ENCODE results near the gene NPTX1.

DNA sequence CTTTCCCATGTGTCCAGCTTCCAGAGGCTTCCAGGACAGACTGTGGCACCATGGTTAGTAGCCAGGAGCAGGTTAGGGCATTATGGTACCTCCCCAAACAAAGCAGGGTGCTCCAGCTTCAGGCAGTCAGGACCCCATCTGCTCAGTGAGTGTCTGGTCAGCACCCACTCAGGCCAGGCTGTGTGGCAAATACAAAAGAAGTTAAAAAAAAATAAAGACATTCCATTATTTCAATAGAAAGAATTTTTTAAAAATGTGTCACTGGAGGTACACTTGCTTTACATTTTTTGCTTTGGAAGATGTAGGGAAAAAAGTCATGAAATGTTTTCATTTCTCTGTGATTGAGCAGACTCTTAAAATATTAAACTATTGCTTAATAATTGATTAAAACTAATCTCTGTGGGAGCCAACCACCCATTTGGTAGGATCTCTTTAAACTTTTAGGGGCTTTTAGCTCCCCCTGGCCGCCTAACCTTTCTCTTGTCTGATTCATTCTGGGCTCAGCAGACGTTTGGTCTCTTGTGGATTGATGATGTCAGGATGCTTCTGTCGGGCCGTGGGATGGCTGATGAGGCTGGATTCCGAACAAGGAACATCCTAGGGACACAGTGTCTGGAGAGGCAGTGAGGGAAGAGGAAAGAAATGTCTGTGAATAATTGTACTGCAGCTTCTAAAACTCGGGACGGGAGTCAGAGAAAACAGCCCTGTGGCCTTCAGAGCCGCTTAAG, 28.4 kb upstream of the NPTX1 start:
- TF ChIP-seq, protein P1, sequence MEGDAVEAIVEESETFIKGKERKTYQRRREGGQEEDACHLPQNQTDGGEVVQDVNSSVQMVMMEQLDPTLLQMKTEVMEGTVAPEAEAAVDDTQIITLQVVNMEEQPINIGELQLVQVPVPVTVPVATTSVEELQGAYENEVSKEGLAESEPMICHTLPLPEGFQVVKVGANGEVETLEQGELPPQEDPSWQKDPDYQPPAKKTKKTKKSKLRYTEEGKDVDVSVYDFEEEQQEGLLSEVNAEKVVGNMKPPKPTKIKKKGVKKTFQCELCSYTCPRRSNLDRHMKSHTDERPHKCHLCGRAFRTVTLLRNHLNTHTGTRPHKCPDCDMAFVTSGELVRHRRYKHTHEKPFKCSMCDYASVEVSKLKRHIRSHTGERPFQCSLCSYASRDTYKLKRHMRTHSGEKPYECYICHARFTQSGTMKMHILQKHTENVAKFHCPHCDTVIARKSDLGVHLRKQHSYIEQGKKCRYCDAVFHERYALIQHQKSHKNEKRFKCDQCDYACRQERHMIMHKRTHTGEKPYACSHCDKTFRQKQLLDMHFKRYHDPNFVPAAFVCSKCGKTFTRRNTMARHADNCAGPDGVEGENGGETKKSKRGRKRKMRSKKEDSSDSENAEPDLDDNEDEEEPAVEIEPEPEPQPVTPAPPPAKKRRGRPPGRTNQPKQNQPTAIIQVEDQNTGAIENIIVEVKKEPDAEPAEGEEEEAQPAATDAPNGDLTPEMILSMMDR (IDR thresholded peaks at IDR 0.05; ENCODE audit: borderline replicate concordance, extremely low read depth, low read length, poor library complexity, severe bottlenecking): no peak
- no peak for TF ChIP-seq EZH2 (IDR thresholded peaks at IDR 0.05; ENCODE audit: borderline replicate concordance, low read depth, low read length, severe bottlenecking)
